SIG-M5 treated with dmso at 0.1 percent for 504 hours (cell line): ENCODE measurements around the gene ARPC2.

Experiments used
- DNase-seq: peaks from one replicate; lab custom pipeline; 2025; ENCODE audit not compliant: unreplicated experiment; lab: John Stamatoyannopoulos, UW

ARPC2 gene

DNA sequence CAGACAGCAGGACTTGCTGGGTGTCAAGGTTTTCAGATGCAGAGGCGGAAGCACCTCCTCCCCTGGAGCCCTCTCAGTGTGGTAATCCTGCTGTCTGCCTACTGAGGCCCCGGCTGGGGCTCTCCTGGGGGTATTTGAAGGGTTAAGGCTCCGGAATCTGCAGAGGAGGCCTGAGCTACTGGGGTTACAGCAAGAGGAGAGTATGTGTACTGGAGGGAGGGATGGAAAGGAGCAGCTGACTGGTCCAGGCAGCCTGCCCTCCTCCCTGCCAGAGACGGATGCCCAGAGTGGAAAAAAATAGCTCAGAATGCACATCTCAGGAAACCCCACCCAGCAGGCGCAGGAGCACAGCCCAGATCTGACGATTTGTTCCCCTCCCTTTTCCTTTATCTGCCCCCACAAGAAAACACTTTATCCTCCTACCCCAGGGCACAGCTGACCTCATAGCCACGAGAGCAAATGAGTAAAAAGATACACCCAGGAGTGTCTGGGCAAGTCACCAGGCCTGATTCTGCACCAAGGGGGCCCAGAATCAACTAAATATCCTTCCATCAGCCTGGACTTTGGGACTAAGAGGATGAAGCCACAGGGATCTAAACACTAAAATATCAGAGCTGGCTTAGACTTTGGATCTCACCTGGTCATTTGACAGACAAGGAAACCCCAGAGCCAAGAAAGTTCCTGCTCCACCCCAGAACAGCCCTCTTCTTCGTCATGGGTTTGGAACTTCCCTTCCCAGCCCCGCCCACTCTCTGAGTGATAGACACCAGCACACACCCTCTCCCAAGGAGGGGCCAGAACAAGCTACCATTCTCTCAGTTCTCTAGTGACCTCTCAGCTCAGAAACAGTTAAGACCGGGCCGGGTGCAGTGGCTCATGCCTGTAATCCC, 69.8 kb downstream of the ARPC2 start:
- peak; percentile 93 for DNase-seq

DNA sequence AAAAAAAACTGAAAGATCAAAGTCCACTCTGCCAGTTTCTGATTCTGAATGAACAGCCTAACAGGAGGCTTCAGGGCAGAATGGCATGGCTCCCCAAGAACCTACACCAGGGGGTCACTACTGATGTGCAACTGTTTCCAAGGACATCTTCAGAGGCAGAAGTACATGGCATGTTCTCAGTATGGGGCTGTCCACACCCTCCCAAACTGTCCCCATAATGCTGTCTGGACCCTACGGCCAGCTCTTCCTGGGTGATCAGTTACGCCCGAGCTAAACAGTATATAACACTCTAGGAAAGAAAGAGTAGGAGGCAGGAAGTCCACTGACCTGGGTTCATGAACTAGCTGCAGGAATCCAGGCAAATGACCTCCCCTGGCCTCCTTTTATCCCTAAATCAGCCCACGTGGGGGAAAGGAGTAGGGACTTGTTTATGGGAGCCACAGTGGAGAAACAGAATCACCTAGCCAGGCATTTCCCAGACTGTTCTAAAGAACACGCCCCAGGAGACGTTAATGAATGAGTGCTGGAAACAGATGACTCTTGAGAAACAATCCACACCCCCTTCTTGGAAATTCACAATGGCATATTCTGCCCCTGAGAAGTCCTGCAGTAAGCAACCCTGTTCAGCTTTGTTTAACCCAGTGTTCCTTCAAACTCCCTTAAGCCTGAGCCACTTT, 72.8 kb downstream of the ARPC2 start:
- no peak for DNase-seq

DNA sequence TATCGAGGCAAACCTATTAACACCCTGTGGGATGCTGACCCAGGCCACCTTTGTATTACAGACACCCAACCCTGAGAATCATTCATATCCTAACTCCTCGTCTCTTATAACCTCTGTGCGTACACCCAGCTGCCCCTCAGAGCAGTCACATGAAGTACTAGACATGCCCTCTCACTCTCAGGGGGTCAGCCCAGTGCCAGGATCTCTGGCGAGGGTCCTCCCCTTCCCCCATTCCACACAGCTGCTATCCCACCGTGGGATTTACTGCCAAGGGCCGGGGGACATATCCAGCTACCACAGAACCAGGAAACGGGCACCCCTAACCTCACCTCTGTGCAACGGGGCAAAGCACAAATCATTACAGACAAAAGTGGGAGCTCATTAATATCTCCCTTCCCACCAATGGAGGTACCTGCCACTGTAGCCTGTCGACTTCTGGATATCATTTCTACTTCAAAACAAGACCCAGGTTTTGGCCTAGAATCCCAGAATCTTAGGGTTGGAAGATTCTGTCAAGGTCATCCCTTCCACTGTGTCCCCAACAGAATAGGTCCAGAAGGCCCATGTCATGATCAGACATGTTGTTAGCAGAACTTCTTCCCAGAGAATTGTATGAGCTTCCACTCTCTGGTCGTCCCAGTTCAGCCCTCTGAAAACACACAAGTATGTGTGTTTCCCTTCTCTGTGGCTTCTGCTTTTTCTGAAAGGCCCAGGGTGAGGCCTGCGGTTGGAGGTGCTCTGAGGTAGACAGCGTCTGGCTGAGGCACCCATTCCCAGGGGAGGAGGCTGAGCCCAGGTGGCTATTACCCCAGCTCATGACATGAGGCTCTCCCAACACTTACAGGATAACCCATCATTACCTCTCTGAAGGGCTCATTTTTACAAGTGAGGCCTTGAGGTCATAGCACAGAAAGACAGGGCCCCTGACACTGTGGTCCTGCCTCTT, 73.6 kb downstream of the ARPC2 start:
- DNase-seq, result peak; percentile 52

DNA sequence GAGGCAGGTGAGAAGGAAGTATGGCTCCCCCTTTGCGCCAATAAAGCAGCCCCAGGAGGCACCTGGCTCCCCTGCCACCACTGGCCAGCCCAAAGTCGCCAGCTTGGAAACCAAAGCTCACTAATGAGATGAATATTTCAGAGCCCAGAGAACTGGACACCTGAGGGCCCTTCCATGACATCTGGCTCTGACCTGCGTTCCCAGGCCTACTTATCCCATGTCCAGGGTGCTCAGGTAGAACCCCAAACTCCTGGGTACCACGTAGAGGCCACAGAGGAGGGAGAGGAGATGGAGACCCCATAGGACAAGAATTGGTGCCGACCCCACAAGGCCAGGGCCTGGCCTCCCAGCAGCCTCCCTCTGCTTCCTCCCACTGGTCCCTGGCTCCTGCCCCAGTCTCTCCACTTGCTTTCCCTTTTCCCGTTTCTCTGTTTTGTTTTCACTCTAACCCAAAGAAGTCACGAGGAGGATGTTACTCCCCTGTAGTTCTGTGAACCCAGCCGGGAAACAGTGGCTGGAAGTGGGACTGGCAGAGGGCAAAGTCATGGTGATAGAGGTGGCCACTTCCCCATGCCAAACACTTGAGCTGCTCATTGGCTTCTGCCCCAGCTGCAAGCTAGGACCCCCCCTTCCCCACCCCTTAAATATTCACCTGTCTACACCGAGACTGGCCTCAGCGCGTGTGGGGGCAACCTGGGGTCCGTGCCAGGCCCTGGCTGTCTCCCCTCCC, 74.5 kb downstream of the ARPC2 start:
- DNase-seq, result no peak

DNA sequence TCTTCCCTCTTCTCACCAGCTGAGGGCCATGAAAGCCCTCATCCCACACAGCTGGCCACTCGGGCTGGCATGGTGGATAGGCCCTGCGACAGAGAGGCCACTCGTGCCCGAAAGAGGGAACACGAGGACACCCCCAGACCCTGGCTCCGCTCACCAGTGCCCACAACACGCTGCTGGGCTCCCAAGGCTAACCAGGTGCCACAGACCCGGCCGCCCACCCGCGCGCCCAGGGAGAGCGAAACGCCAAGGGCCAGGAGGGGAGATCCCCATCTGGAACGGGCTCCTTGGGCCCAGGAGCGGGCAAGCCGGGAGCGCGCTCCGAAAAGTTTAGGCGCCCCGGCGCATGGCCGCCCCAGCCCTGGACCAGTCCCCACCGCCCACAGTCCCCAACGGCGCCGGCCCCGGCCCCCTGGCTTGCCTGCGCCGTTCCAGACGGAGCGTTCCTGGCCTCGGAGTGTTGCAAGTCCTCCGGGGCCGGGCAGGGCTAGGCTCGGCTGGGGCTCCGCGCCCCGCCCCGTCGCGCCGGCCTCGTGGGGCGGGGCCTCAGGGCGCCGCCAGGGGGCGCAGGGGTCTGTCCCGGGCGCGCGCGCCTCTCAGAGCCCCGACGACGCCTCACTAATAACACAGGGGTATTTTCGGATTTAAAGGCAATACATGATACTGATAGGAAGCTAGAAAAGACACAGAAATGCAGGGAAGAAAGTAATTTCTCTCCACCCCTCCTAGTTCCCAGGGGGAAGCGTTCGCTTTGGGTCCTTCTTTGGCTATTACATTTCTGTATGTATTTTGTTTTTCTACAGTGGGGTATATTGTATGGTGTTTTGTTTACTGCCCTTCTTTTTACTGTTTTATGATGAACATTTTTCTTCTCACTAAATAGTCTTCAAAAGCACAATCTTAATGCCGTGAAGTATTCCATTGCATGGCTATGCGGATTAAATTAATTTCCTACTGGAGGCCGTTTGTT, 75.3 kb downstream of the ARPC2 start, which contains the start of gene TMBIM1:
Gene TMBIM1 (minus strand): TSS at position 456 of the 967 bp plus-strand sequence. CDS start 10,362 bp downstream, outside the sequence.
- DNase-seq, result peak; percentile 80

DNA sequence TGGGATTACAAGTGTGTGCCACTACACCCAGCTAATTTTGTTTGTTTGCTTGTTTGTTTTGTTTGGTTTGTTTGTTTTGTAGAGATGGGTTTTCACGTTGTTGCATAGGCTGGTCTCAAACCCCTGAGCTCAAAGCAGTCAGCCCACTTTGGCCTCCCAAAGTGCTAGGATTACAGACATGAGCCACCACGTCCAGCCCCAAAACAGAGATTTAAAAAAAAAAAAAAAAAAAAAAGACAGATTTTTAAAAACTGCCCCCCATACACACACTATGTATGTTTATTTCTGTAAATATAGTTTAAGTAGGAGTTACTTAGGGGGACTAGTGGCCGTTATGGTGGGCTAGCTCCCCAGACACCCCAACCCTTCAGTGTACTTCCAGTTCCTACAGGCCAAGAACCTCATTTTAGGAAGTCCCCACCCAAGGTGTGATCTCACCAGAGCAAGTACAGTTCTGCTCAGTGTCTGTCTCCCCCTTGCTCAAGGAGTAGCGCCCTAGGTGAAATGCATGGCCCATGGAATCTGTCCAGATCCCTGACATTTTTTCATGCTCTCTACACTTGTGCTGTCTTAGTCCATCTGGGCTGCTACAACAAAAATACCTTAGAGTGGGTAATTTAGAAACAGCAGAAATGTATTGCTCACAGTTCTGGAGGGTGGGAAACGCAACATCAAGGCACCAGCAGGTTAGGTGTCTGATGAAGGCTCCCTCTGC, 76.9 kb downstream of the ARPC2 start:
- no peak for DNase-seq

DNA sequence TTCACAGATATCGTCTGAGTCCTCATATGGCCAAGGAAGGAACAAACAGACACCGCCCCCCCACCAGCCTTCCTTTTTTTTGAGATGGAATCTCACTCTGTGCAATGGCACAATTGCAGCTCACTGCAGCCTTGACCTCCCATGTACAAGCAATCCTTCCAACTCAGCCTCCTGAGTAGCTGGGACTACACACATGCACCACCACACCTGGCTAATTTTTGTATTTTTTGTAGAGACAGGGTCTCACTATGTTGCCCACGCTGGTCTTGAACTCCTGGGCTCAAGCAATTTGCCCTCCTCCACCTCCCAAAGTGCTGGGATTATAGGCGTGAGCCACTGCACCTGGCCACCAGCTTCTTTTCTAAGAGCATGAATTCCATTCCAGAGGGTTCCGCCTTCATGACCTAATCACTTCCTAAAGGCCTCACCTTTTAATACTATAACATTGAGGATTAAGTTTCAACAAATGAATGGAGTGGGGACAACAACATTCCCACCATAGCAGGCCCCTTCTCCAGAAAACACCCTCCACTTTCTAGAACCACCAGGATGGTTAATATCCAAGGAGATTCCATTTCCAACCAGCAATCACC, 77.5 kb downstream of the ARPC2 start:
- DNase-seq, result no peak

DNA sequence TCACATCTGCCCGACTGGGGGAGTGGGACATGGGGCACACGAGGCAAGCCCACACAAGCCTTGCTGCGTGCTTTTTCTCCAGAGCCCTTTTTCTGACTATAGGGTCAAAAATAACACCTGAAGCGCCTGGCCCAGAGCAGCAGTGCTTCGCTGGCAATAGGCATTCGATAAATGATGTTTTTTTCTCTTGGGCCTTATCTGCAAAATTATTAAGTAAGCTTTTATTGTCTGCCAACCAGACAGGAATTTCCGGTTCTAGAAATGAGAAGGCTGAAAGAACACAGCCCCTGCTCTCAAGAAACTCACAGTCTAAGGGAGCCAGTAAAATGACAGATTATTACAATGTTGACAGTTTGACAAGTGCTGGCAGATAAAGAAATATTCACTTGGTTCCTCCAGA, 78.0 kb downstream of the ARPC2 start:
- DNase-seq, result no peak

DNA sequence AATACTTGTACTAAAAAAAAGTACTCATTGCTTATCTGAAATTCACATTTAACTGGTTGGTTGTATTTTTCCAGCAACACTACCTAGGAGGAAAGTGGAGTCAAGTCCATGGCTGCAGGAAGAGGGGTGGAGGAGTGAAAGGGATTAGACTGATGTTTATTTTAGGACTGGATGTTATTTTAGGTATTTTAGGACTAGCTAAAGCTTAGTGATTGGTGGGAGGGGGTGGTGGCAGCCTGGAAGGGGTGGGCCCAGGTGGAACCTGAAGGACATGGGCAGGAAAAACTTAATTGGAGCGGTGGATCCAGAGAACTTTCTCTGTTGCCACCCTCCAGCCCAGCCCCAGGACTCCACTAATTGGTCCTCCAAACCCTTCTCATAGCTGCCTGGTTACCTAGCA, 79.2 kb downstream of the ARPC2 start:
- no peak for DNase-seq

DNA sequence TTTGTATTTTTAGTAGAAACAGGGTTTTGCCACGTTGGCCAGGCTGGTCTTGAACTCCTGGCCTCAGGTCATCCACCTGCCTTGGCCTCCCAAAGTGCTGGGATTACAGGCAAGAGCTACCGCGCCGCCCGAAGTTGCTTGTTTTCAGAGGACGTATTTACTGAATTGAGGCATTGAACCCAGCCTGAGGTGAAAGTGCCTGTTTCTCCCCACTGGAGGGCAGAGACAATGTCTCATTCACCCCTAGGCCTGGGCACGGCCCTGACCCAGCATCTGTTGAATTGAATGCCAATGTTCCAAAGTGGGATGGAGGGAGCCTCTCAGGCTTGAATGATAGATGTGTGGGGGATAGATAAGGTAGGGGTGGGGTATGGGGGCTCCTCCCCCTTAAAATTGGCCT, 79.9 kb downstream of the ARPC2 start:
- no peak for DNase-seq

DNA sequence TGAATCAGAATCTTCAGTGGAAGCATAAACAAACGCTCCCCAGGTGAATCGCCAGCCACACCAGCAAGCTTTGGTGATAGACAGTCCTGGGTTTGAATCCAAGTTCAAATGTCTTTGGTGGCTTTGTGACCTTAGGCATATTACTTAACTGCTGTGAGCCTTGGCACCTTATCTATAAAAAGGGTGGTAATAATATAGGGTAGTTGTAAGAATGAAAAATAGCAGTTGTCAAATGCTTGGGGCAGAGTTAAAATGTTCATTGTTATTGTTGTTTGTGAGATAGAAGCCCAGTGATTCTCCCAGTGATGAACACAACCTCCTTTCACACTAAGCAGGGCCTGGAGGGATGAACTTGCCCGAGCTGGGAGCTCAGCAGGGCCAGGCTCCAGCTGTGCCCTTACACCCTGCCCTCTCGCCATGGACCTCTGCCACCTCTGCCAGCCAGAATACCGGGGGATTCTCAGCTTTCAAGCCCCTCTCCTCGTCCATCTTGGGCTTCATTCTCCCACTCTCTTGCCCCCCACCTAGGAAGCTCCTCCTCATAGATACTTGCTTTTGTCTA, 81.4 kb downstream of the ARPC2 start:
- DNase-seq, result no peak

DNA sequence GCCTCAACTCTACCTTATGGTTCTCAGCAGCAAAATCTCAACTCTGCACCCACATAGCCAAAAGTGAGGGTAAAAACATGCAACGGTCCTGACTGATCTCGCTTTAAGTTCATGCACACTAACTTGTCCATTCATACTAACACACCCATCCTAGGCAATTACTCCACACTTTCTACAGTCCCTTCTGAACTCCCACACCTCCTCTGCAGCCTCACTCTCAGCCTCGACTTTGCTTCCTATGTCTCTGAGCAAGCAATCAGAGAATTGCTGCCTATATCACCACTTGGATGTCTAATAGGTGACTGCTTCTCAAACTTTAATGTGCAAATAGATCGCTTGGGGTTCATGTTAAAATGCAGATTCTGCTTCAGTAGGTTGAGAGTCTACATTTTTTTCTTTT, 83.2 kb downstream of the ARPC2 start:
- no peak for DNase-seq

DNA sequence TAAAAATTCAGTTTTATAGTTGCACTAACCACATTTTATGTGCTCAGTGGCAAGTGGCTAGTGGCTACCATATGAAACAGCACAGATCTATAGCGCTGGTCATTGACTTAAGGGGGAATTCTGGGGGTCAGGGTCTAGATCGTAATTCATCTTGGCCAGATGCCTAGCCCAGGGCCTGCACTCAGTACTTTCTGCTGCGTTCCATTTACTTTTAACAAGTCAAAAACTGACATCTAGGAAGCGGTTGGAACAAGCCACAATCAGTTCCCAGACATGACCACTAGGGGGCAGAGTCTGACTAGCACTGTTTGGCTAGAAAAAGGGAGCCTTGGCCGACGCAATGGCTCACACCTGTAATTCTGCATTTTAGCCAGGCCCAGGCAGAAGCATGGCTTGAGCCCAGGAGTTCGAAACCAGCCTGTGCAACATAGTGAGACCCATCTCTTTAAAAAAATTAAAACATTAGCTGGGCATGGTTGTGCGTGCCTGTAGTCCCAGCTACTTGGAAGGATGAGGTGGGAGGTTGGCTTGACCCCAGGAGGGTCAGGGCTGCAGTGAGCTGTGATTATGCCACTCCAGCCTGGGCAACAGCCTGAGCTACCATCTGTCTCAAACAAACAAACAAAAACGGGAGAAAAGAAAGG, 84.3 kb downstream of the ARPC2 start:
- peak; percentile 86 for DNase-seq
